ENCODE data around the gene LGALS1. TPM values are rescaled to one million over a fixed set of nuclear protein-coding genes. Genes with fewer than 3 reads are reported as not detected.

The LGALS1 gene
- total and polyA plus RNA-seq, 9 of the 15 experiments (the other 6 are each of a cell fraction or from before 2014, with no cell fraction given), result 160 to 800 (median 330) TPM

GRCh38 chr22:37674951-37675929 is at the start of gene LGALS1 (continued):
- TF ChIP-seq RAD21 (CRISPR knock-in tag; conservative IDR thresholded peaks at IDR 0.05 in 1 of 2, IDR thresholded peaks at IDR 0.05 in 1 of 2) (peak in 1 of 2 experiments; percentile 28; a peak in 1 of 4 replicates), PREB (CRISPR knock-in tag; IDR thresholded peaks at IDR 0.05) (no peak), ZNF766 (CRISPR knock-in tag; conservative IDR thresholded peaks at IDR 0.05) (0 out of 2 replicates have a peak, but pooled peaks have one; percentile 8), ZNF780A (CRISPR knock-in tag; IDR thresholded peaks at IDR 0.05) (no peak), ZNF668 (CRISPR knock-in tag; IDR thresholded peaks at IDR 0.05) (no peak), CBFA2T2 (conservative IDR thresholded peaks at IDR 0.05) (no peak), SMAD3 (CRISPR knock-in tag; conservative IDR thresholded peaks at IDR 0.05) (no peak), GMEB1 (CRISPR knock-in tag; IDR thresholded peaks at IDR 0.05) (no peak)
- TF ChIP-seq, protein P1, sequence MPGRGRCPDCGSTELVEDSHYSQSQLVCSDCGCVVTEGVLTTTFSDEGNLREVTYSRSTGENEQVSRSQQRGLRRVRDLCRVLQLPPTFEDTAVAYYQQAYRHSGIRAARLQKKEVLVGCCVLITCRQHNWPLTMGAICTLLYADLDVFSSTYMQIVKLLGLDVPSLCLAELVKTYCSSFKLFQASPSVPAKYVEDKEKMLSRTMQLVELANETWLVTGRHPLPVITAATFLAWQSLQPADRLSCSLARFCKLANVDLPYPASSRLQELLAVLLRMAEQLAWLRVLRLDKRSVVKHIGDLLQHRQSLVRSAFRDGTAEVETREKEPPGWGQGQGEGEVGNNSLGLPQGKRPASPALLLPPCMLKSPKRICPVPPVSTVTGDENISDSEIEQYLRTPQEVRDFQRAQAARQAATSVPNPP (IDR thresholded peaks at IDR 0.05; ENCODE audit: borderline replicate concordance, insufficient read depth, insufficient read length), result no peak
- TF ChIP-seq, protein P2, sequence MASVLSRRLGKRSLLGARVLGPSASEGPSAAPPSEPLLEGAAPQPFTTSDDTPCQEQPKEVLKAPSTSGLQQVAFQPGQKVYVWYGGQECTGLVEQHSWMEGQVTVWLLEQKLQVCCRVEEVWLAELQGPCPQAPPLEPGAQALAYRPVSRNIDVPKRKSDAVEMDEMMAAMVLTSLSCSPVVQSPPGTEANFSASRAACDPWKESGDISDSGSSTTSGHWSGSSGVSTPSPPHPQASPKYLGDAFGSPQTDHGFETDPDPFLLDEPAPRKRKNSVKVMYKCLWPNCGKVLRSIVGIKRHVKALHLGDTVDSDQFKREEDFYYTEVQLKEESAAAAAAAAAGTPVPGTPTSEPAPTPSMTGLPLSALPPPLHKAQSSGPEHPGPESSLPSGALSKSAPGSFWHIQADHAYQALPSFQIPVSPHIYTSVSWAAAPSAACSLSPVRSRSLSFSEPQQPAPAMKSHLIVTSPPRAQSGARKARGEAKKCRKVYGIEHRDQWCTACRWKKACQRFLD (CRISPR knock-in tag; IDR thresholded peaks at IDR 0.05), result no peak
- TF ChIP-seq, protein P3, sequence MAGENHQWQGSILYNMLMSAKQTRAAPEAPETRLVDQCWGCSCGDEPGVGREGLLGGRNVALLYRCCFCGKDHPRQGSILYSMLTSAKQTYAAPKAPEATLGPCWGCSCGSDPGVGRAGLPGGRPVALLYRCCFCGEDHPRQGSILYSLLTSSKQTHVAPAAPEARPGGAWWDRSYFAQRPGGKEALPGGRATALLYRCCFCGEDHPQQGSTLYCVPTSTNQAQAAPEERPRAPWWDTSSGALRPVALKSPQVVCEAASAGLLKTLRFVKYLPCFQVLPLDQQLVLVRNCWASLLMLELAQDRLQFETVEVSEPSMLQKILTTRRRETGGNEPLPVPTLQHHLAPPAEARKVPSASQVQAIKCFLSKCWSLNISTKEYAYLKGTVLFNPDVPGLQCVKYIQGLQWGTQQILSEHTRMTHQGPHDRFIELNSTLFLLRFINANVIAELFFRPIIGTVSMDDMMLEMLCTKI (IDR thresholded peaks at IDR 0.05; ENCODE audit: partially characterized antibody), result no peak
- TF ChIP-seq, protein P4, sequence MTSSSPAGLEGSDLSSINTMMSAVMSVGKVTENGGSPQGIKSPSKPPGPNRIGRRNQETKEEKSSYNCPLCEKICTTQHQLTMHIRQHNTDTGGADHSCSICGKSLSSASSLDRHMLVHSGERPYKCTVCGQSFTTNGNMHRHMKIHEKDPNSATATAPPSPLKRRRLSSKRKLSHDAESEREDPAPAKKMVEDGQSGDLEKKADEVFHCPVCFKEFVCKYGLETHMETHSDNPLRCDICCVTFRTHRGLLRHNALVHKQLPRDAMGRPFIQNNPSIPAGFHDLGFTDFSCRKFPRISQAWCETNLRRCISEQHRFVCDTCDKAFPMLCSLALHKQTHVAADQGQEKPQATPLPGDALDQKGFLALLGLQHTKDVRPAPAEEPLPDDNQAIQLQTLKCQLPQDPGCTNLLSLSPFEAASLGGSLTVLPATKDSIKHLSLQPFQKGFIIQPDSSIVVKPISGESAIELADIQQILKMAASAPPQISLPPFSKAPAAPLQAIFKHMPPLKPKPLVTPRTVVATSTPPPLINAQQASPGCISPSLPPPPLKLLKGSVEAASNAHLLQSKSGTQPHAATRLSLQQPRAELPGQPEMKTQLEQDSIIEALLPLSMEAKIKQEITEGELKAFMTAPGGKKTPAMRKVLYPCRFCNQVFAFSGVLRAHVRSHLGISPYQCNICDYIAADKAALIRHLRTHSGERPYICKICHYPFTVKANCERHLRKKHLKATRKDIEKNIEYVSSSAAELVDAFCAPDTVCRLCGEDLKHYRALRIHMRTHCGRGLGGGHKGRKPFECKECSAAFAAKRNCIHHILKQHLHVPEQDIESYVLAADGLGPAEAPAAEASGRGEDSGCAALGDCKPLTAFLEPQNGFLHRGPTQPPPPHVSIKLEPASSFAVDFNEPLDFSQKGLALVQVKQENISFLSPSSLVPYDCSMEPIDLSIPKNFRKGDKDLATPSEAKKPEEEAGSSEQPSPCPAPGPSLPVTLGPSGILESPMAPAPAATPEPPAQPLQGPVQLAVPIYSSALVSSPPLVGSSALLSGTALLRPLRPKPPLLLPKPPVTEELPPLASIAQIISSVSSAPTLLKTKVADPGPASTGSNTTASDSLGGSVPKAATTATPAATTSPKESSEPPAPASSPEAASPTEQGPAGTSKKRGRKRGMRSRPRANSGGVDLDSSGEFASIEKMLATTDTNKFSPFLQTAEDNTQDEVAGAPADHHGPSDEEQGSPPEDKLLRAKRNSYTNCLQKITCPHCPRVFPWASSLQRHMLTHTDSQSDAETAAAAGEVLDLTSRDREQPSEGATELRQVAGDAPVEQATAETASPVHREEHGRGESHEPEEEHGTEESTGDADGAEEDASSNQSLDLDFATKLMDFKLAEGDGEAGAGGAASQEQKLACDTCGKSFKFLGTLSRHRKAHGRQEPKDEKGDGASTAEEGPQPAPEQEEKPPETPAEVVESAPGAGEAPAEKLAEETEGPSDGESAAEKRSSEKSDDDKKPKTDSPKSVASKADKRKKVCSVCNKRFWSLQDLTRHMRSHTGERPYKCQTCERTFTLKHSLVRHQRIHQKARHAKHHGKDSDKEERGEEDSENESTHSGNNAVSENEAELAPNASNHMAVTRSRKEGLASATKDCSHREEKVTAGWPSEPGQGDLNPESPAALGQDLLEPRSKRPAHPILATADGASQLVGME (CRISPR knock-in tag; IDR thresholded peaks at IDR 0.05), result no peak

Measured in K562 (cell line).